A549 (cell line): Measurements from ENCODE around the gene TNFAIP3. TPM values are rescaled to one million over a fixed set of nuclear protein-coding genes. Genes with fewer than 3 reads are reported as not detected.

Experiments
- ATAC-seq, 2 experiments: fragments of 200-7000 bp in 1 of 2; fragments of >200 bp in 1 of 2; cut with Nextera tagmentation in 1 of 2; cut with Tn5 transposase in 1 of 2; 3 replicates each; pipeline versions ENCODE4 v1.8.0 to v1.9.1; 2018 to 2020; ENCODE audit warnings: mild to moderate bottlenecking in 1 of 2, moderate library complexity in 1 of 2
- CTCF ChIA-PET: fragments of 300-600 bp; sonication (Branson Sonifier 250); formaldehyde crosslinking; extraction: SDS; loops from one replicate; lab custom pipeline; 2021; ENCODE audit warnings: antibody characterized with exemption, inconsistent platforms; lab: Yijun Ruan, JAX
- POLR2A ChIA-PET: fragments of 350-600 bp; formaldehyde crosslinking; extraction: SDS; loops from one replicate; lab custom pipeline; 2021; ENCODE audit warnings: antibody characterized with exemption, inconsistent platforms; lab: Yijun Ruan, JAX
- DNase-seq, 2 experiments: peaks; one replicate each; pipeline versions ENCODE4 v3.0.0 to v3.0.0-alpha.2; 2011 to 2016; ENCODE audit warnings: low read depth in 1 of 2, low spot score in 1 of 2
- FAIRE-seq: peaks from 2 replicates; lab custom pipeline; 2011; peaks lifted over from hg19 to GRCh38; lab: Jason Lieb, UNC
- H3K27ac ChIP-seq, 2 experiments: fragments of >200 bp; sonication (Bioruptor Twin); formaldehyde crosslinking; 3 replicates each; pipeline ENCODE4 v1.5.1; 2016 to 2017
- H3K4me1 ChIP-seq: fragments of >200 bp; sonication (Bioruptor Twin); formaldehyde crosslinking; 3 replicates; pipeline ENCODE4 v1.6.1; 2016
- H3K4me2 ChIP-seq: fragments of >200 bp; sonication (Bioruptor Twin); formaldehyde crosslinking; 3 replicates; pipeline ENCODE4 v1.6.1; 2016
- H3K4me3 ChIP-seq: fragments of >200 bp; sonication (Bioruptor Twin); formaldehyde crosslinking; 3 replicates; pipeline ENCODE4 v1.5.1; 2016
- H3K9me3 ChIP-seq: fragments of >200 bp; sonication (Bioruptor Twin); formaldehyde crosslinking; 3 replicates; pipeline ENCODE4 v1.6.1; 2016
- BHLHE40 ChIP-seq: IDR thresholded peaks from 2 replicates; pipeline ENCODE4 v1.6.1; 2012; ENCODE audit warnings: low read depth, low read length, inconsistent platforms
- CBX8 ChIP-seq: fragments of 200-600 bp; sonication (generic); IDR thresholded peaks from 2 replicates; pipeline ENCODE4 v1.6.1; 2016
- CHD2 ChIP-seq: fragments of 150-350 bp; IDR thresholded peaks from 2 replicates; pipeline ENCODE4 v1.6.1; 2014; ENCODE audit warnings: low read length; ENCODE audit not compliant: partially characterized antibody
- EHF ChIP-seq: fragments of 250-450 bp; sonication (Bioruptor Pico); IDR thresholded peaks from 2 replicates; pipeline ENCODE4 v1.5.0; 2020; ENCODE audit warnings: mild to moderate bottlenecking
- EHMT2 ChIP-seq: fragments of 200-600 bp; sonication (generic); IDR thresholded peaks from 2 replicates; pipeline ENCODE4 v1.6.1; 2016; ENCODE audit warnings: antibody characterized with exemption, low read depth, mild to moderate bottlenecking, moderate library complexity
- FOSB ChIP-seq: fragments of 250-450 bp; sonication (Bioruptor Pico); IDR thresholded peaks from 2 replicates; pipeline ENCODE4 v1.5.0; 2020; ENCODE audit warnings: mild to moderate bottlenecking, moderate library complexity
- FOSL2 ChIP-seq, 2 experiments: fragments of 450-650 bp in 1 of 2; fragments of >200 bp in 1 of 2; sonication (Bioruptor Twin) in 1 of 2; formaldehyde crosslinking; IDR thresholded peaks; 2 replicates each; pipeline versions ENCODE4 v1.5.0 to v1.6.1; 2016 to 2020; ENCODE audit warnings: mild to moderate bottlenecking in 1 of 2, moderate library complexity in 1 of 2
- GATA3 ChIP-seq: IDR thresholded peaks from 2 replicates; pipeline ENCODE4 v1.6.1; 2012; ENCODE audit warnings: borderline replicate concordance
- HES2 ChIP-seq: fragments of >200 bp; sonication (Bioruptor Twin); formaldehyde crosslinking; IDR thresholded peaks from 2 replicates; pipeline ENCODE4 v1.6.1; 2016
- HMGXB4 ChIP-seq: fragments of 250-450 bp; sonication (Bioruptor Pico); IDR thresholded peaks from 2 replicates; pipeline ENCODE4 v1.5.0; 2021; ENCODE audit warnings: mild to moderate bottlenecking, moderate library complexity, borderline replicate concordance
- HOXB13 ChIP-seq: fragments of 250-450 bp; sonication (Bioruptor Pico); IDR thresholded peaks from 2 replicates; pipeline ENCODE4 v1.5.0; 2020; ENCODE audit warnings: low read depth, mild to moderate bottlenecking, moderate library complexity
- JUN ChIP-seq, 2 experiments: fragments of >200 bp; sonication (Bioruptor Twin); formaldehyde crosslinking; IDR thresholded peaks; 2 replicates in 1 of 2; 3 replicates in 1 of 2; pipeline ENCODE4 v1.6.1; 2016 to 2017
- KDM5A ChIP-seq: fragments of 200-600 bp; sonication (generic); IDR thresholded peaks from 2 replicates; pipeline ENCODE4 v1.6.1; 2016; ENCODE audit warnings: antibody characterized with exemption, mild to moderate bottlenecking
- MAZ ChIP-seq: fragments of 150-350 bp; IDR thresholded peaks from 2 replicates; pipeline ENCODE4 v1.6.1; 2014; ENCODE audit warnings: antibody characterized with exemption, low read depth, low read length, borderline replicate concordance
- NFE2L2 ChIP-seq: fragments of 150-350 bp; conservative IDR thresholded peaks from 2 replicates; pipeline ENCODE4 v1.6.1; 2014; ENCODE audit warnings: low read length
- RARB ChIP-seq: fragments of 250-450 bp; sonication (Bioruptor Pico); IDR thresholded peaks from 2 replicates; pipeline ENCODE4 v1.8.0; 2021; ENCODE audit warnings: mild to moderate bottlenecking, moderate library complexity
- RFX5 ChIP-seq: fragments of 450-650 bp; IDR thresholded peaks from 2 replicates; pipeline ENCODE4 v1.7.1; 2014; ENCODE audit warnings: antibody characterized with exemption, mild to moderate bottlenecking, moderate library complexity
- RNF2 ChIP-seq: fragments of 200-600 bp; sonication (generic); IDR thresholded peaks from 2 replicates; pipeline ENCODE4 v1.6.1; 2016; ENCODE audit warnings: low read depth, mild to moderate bottlenecking, antibody characterized with exemption, moderate library complexity, borderline replicate concordance
- SMC3 ChIP-seq: fragments of >200 bp; sonication (Bioruptor Twin); formaldehyde crosslinking; IDR thresholded peaks from 3 replicates; pipeline ENCODE4 v1.6.1; 2018; ENCODE audit warnings: inconsistent platforms
- SREBF2 ChIP-seq: fragments of 450-650 bp; IDR thresholded peaks from 2 replicates; pipeline ENCODE4 v1.6.1; 2014; ENCODE audit warnings: mild to moderate bottlenecking, moderate library complexity
- ZC3H11A ChIP-seq: fragments of 450-650 bp; IDR thresholded peaks from 2 replicates; pipeline ENCODE4 v1.6.1; 2014; ENCODE audit warnings: antibody characterized with exemption, mild to moderate bottlenecking
- ZFP36 ChIP-seq: fragments of 450-650 bp; IDR thresholded peaks from 2 replicates; pipeline ENCODE4 v1.6.1; 2014; ENCODE audit warnings: borderline replicate concordance; ENCODE audit not compliant: partially characterized antibody
- whole genome bisulfite sequencing: methylation state at CpG from one replicate; pipeline ENCODE4 v1.1.6; 2017; ENCODE audit errors: missing lambda C conversion rate; 5-methylcytosine and 5-hydroxymethylcytosine counted together
- polyA plus RNA-seq, 4 experiments: library from polyadenylated mRNA; depleted of rRNA in 3 of 4; stranded (reverse); fragments of >200 nt; fragmentation: RNase III in 1 of 4; extraction: RNeasy Plus Mini Kit Qiagen cat#74134 plus additional on column Dnase treatment in 1 of 4; gene quantifications; 2 replicates in 3 of 4; 3 replicates in 1 of 4; pipeline ENCODE4 v1.2.3, GENCODE V29; 2011 to 2017
- TF ChIP-seq, protein P1 (sequence below): fragments of 150-350 bp; IDR thresholded peaks from 2 replicates; pipeline ENCODE4 v1.6.1; 2014; ENCODE audit warnings: low read depth, mild to moderate bottlenecking, low read length
- TF ChIP-seq, protein P2 (sequence below): fragments of 250-450 bp; sonication (Bioruptor Pico); IDR thresholded peaks from 2 replicates; pipeline ENCODE4 v1.5.0; 2020; ENCODE audit warnings: low read depth, mild to moderate bottlenecking, moderate library complexity

The TNFAIP3 gene
- polyA plus RNA-seq, 2 of the 4 experiments (the other 2 are of a cell fraction) = 2.7 to 8.5 TPM

DNA sequence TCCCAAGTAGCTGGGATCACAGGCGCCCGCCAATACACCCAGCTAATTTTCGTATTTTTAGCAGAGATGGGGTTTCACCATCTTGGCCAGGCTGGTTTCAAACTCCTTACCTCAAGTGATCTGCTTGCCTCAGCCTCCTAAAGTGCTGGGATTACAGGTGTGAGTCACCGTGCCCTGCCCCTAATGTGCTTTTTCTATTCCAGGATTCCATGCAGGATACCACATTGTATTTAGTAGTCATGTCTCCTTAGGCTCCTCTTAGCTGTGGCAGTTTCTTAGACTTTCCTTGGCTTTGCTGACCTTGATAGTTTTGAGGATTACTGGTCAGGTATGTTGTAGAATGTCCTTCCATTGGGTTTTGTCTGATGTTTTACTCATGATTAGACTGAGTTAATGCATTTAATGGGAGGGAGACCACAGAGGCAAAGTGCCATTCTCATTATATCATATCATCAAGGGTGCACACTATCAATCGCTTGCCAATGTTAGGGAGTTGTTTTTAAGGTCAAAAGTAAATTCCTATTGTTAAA, 39.6 kb upstream of the TNFAIP3 start:
- no peak for DNase-seq
- CTCF ChIA-PET = no interaction called here
- H3K4me2 ChIP-seq = no peak overlapping the region
- no peaks in the 10 kb centered on the region for H3K9me3 ChIP-seq
- no peak overlapping the region for H3K4me3 ChIP-seq
- ATAC-seq = no peak
- 64% methylated on average over 5 of the region's 5 CpGs for WGBS
- no peaks in the 10 kb centered on the region; the same call in 2 of the 3 replicates for H3K4me1 ChIP-seq
- no peak for FAIRE-seq
- no peak for TF ChIP-seq SMC3
- no peak for TF ChIP-seq SREBF2
- no peak for TF ChIP-seq HOXB13 (CRISPR knock-in tag)
- no peak for TF ChIP-seq KDM5A
- TF ChIP-seq, protein P1, sequence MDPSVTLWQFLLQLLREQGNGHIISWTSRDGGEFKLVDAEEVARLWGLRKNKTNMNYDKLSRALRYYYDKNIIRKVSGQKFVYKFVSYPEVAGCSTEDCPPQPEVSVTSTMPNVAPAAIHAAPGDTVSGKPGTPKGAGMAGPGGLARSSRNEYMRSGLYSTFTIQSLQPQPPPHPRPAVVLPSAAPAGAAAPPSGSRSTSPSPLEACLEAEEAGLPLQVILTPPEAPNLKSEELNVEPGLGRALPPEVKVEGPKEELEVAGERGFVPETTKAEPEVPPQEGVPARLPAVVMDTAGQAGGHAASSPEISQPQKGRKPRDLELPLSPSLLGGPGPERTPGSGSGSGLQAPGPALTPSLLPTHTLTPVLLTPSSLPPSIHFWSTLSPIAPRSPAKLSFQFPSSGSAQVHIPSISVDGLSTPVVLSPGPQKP = no peak
- TF ChIP-seq EHMT2 = no peak
- no peak for TF ChIP-seq FOSL2 (IDR thresholded peaks at IDR 0.05)
- TF ChIP-seq FOSL2 (CRISPR knock-in tag; IDR thresholded peaks at IDR 0.05) = no peak
- no peak for TF ChIP-seq HMGXB4 (CRISPR knock-in tag)
- no peak for TF ChIP-seq JUN (IDR thresholded peaks at IDR 0.05)
- TF ChIP-seq RNF2 = no peak
- TF ChIP-seq RFX5 = no peak
- TF ChIP-seq, all 56 proteins: peak for 0
- no peak overlapping the region for H3K27ac ChIP-seq
- POLR2A ChIA-PET = no interaction called here

- H3K4me3 ChIP-seq = no peak overlapping the region
- 86% methylated on average over 4 of the region's 4 CpGs for WGBS
- ChIA-PET CTCF (no interaction called here), POLR2A (no interaction called here)
- ATAC-seq = no peak
- no peak for DNase-seq
- TF ChIP-seq FOSB (CRISPR knock-in tag) (no peak), BHLHE40 (no peak), ZFP36 (no peak), HES2 (no peak), SMC3 (no peak), KDM5A (no peak), EHF (CRISPR knock-in tag) (no peak), SREBF2 (no peak), RARB (CRISPR knock-in tag) (no peak), GATA3 (no peak), NFE2L2 (no peak), CHD2 (no peak), MAZ (no peak), CBX8 (no peak), ZC3H11A (no peak)
- TF ChIP-seq, protein P2, sequence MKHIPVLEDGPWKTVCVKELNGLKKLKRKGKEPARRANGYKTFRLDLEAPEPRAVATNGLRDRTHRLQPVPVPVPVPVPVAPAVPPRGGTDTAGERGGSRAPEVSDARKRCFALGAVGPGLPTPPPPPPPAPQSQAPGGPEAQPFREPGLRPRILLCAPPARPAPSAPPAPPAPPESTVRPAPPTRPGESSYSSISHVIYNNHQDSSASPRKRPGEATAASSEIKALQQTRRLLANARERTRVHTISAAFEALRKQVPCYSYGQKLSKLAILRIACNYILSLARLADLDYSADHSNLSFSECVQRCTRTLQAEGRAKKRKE (CRISPR knock-in tag) = no peak
- TF ChIP-seq, all 56 proteins: peak for 0
- H3K27ac ChIP-seq = no peak overlapping the region
- no peaks in the 10 kb centered on the region for H3K9me3 ChIP-seq
- H3K4me2 ChIP-seq = no peak overlapping the region
- no peak for FAIRE-seq
- no peaks in the 10 kb centered on the region; the same call in 2 of the 3 replicates for H3K4me1 ChIP-seq
These were observed 38.9 kb upstream of the TNFAIP3 start for GRCh38 chr6:137827977-137828810.
